ENCODE measurements around the gene NEAT1. TPM values are rescaled to one million over a fixed set of nuclear protein-coding genes. Genes with fewer than 3 reads are reported as not detected.
A peak's percentile ranks its signal among the peaks of the same experiment; 100 is the strongest.
"Not testable (repeated sequence)": the region's sequence is repeated elsewhere in the genome, so short reads cannot be mapped to it uniquely, and the experiment has no call there.

The NEAT1 gene
- total and polyA plus RNA-seq, 12 donors, result 20.9 to 6,838 (median 335) TPM

DNA sequence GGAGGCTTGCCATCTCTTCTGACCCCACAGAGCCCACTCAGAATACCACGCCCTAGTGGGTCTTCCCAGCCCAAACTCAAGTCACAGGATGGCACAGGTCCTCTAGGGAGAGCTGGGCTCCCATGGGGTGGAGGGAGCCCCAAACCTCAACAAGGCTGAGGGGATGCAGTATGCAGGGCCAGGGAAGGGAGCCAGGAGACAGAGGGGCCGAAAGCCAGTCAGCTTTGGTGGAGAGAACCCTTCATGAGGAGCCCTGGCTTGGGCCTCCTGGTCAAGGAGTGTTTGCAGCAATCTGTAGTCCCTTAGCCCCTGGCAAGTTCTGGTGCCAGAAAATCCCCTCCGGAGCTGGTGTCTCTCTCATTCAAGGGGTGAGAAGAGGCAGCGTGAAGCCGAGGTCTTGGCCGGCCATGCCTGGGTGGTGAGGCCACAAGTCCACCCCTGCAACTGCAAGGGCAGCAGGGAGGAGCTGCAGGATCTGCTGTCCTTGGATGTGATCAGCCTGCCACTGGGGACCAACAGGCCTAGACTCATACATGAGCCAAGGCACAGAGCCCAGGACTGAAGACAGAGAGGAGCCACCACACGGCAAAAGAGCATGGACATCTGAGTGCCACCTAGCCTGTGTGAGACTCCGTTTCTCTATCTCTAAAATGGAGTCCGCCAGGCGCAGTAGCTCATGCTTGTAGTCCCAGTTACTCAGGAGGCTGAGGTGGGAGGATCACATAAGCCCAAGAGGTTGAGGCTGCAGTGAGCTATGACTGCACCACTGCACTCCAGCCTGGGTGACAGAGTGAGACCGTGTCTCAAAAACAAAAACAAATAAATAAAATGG lies 24.1 kb downstream of the NEAT1 start:
- peak; percentile 65 to 85 (median 81) for DNase-seq
- H3K27ac ChIP-seq, result peak overlapping the region in 4 of 5 donors; percentile 46 to 100 (median 74)
- 57 to 73% (median 67%) methylated on average over 9 to 11 of the region's 11 CpGs for WGBS, 4 donors
- TF ChIP-seq POLR2A (IDR thresholded peaks at IDR 0.05), result peak in 1 of 2 donors; percentile 34
- TF ChIP-seq, protein P1, sequence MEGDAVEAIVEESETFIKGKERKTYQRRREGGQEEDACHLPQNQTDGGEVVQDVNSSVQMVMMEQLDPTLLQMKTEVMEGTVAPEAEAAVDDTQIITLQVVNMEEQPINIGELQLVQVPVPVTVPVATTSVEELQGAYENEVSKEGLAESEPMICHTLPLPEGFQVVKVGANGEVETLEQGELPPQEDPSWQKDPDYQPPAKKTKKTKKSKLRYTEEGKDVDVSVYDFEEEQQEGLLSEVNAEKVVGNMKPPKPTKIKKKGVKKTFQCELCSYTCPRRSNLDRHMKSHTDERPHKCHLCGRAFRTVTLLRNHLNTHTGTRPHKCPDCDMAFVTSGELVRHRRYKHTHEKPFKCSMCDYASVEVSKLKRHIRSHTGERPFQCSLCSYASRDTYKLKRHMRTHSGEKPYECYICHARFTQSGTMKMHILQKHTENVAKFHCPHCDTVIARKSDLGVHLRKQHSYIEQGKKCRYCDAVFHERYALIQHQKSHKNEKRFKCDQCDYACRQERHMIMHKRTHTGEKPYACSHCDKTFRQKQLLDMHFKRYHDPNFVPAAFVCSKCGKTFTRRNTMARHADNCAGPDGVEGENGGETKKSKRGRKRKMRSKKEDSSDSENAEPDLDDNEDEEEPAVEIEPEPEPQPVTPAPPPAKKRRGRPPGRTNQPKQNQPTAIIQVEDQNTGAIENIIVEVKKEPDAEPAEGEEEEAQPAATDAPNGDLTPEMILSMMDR (IDR thresholded peaks at IDR 0.05), result no peak
- intact Hi-C loops (cut with DNase I), result no loop called here
- peaks cover 0 to 20% of the 10 kb centered on the region in 2 donors for H3K4me1 ChIP-seq (replicated peaks in 1 of 2)
- peaks cover 0 to 33% of the 10 kb centered on the region in 2 donors for H3K36me3 ChIP-seq (replicated peaks in 1 of 2)
- no peaks in the 10 kb centered on the region for H3K9me3 ChIP-seq (replicated peaks in 1 of 3)
- H3K27me3 ChIP-seq, result no peaks in the 10 kb centered on the region
- no peak overlapping the region for H3K4me3 ChIP-seq

DNA sequence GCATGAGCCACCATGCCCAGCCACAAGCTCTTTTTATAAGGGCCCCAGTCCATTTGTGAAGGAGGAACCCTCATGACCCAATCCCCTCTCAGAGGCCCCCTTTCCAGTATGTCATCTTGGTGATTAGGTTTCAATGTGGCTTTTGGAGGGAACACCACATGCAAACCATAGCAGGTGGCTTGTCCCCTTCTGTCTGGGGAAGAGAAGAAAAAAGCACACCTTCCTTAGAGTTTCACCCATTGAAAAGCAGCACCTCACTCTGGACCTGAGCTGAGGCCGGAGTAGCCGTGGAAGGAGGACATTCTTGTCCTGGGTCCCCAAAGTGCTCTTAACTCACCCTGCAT lies 25.4 kb downstream of the NEAT1 start:
- Histone ChIP-seq H3K9me3 (replicated peaks in 1 of 3) (no peaks in the 10 kb centered on the region), H3K36me3 (replicated peaks in 1 of 2) (peaks cover 0 to 24% of the 10 kb centered on the region in 2 donors), H3K27me3 (no peaks in the 10 kb centered on the region), H3K4me1 (replicated peaks in 1 of 2) (peaks cover 0 to 13% of the 10 kb centered on the region in 2 donors), H3K4me3 (no peak overlapping the region), H3K27ac (peak overlapping the region; percentile 31 to 100 (median 39))
- DNase-seq, result no peak
- WGBS, 4 donors, result 88 to 95% (median 93%) methylated on average over 2 of the region's 2 CpGs; no CpG with 5 or more reads in 1 of the 4 donors
- intact Hi-C loops (cut with DNase I), result no loop called here
- TF ChIP-seq, protein P1 (IDR thresholded peaks at IDR 0.05), result no peak
- TF ChIP-seq POLR2A (IDR thresholded peaks at IDR 0.05), result no peak

DNA sequence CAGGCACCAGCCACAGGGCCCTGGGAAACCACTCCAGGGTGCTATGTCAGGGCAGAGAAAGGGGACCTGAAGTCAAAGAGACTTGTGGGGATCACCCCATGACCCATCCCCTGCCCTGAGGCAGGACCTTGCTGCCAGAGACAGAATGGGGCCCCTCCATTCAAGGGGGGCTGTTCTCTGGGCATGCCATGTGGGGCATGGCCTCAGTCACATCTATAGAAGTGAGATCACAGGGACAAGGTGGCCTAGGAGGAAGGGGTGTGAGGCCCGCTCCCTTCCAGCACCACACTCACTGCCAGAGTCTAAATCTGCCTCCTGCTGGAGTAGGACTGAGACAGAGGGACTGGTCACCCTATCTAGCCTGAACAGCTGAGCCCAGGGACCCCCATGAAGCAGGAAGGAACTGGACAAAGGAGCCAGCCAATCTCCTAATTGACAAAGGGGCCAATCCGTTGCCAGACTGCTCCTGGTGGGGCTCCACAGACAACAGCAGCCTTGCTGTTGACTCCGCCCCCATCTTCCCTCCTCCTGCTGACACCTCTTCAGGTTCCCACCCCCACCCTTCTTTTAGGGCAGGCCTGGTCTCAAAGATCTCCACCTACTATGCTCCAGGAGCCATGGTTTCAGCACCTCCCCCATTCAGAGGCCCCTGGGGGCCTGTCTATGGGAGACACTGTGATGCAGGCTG lies 26.0 kb downstream of the NEAT1 start:
- TF ChIP-seq, protein P1 (IDR thresholded peaks at IDR 0.05), result no peak
- TF ChIP-seq POLR2A (IDR thresholded peaks at IDR 0.05), result peak in 1 of 2 donors; percentile 7
- intact Hi-C loops (cut with DNase I), result no loop called here
- H3K27me3 ChIP-seq, result no peaks in the 10 kb centered on the region
- WGBS, 4 donors, result 81 to 89% (median 83%) methylated on average over 3 of the region's 3 CpGs
- no peak overlapping the region for H3K4me3 ChIP-seq
- H3K9me3 ChIP-seq (replicated peaks in 1 of 3), result no peaks in the 10 kb centered on the region
- peaks cover 0 to 8% of the 10 kb centered on the region in 2 donors for H3K4me1 ChIP-seq (replicated peaks in 1 of 2)
- peak overlapping the region in 4 of 5 donors; percentile 38 to 100 (median 54) for H3K27ac ChIP-seq
- peaks cover 0 to 19% of the 10 kb centered on the region in 2 donors for H3K36me3 ChIP-seq (replicated peaks in 1 of 2)
- DNase-seq, result peak; percentile 40 to 75 (median 72)

DNA sequence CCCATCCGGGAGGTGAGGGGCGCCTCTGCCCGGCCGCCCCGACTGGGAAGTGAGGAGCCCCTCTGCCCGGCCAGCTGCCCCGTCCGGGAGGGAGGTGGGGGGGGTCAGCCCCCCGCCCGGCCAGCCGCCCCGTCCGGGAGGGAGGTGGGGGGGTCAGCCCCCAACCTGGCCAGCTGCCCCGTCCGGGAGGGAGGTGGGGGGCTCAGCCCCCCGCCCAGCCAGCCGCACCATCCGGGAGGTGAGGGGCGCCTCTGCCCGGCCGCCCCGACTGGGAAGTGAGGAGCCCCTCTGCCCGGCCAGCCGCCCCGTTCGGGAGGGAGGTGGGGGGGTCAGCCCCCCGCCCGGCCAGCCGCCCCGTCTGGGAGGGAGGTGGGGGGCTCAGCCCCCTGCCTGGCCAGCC lies 28.7 kb downstream of the NEAT1 start:
- H3K9me3 ChIP-seq (replicated peaks in 1 of 3); intact Hi-C loops (cut with DNase I); H3K27me3 ChIP-seq; H3K36me3 ChIP-seq (replicated peaks in 1 of 2); H3K27ac ChIP-seq; H3K4me3 ChIP-seq: not testable (repeated sequence)
- peaks cover 5 to 10% of the 10 kb centered on the region in 2 donors for H3K4me1 ChIP-seq (replicated peaks in 1 of 2)
- DNase-seq, result peak in 1 of 7 donors; percentile 8
- WGBS, 4 donors, result 89 to 93% methylated on average over 12 to 21 of the region's 30 CpGs; no CpG with 5 or more reads in 2 of the 4 donors

DNA sequence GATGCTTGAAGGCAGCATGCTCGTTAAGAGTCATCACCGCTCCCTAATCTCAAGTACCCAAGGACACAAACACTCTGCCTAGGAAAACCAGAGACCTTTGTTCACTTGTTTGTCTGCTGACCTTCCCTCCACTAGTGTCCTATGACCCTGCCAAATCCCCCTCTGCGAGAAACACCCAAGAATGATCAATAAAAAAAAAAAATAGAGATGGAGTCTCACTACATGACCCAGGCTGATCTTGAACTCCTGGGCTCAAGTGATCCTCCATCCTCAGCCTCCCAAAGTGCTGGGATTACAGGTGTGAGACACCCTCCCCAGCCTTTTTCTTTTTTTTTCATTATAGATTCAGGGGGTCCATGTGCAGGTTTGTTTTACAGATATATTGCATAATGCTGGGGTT lies 29.7 kb downstream of the NEAT1 start:
- H3K27me3 ChIP-seq; H3K36me3 ChIP-seq (replicated peaks in 1 of 2); H3K9me3 ChIP-seq (replicated peaks in 1 of 3); DNase-seq; H3K4me3 ChIP-seq; intact Hi-C loops (cut with DNase I): not testable (repeated sequence)
- H3K27ac ChIP-seq, result peak overlapping the region in 3 of 5 donors; percentile 62 to 89 (median 74)
- peaks cover 5 to 10% of the 10 kb centered on the region in 2 donors for H3K4me1 ChIP-seq (replicated peaks in 1 of 2)
- 33 to 82% (median 52%) methylated on average over 1 to 3 of the region's 3 CpGs for WGBS, 4 donors
